GM13976 (cell line): ENCODE data around the gene IRAG1.

Experiments
- DNase-seq: peaks from one replicate; pipeline ENCODE4 v3.0.0; 2012; ENCODE audit warnings: low spot score
- CTCF ChIP-seq: IDR thresholded peaks from 2 replicates; pipeline ENCODE4 v1.5.1; 2012; ENCODE audit warnings: borderline replicate concordance, mild to moderate bottlenecking; ENCODE audit not compliant: insufficient read depth; ENCODE audit errors: extremely low read depth, missing control alignments, control extremely low read depth
- in situ Hi-C: fragments of 300-500 bp; cut with MboI; formaldehyde crosslinking; loops from one replicate; pipeline ENCODE4 v1.12.0; 2022; ENCODE audit warnings: low sequenced_read_pairs, mixed read lengths, inconsistent platforms; ENCODE audit not compliant: unreplicated experiment

IRAG1 gene

GRCh38 chr11:10720881-10721376 lies 27.4 kb upstream of the IRAG1 start:
- in situ Hi-C loops: no loop called here
- no peak for TF ChIP-seq CTCF
- DNase-seq: no peak

- TF ChIP-seq CTCF: no peak
- no peak for DNase-seq
- in situ Hi-C loops: no loop called here
These were observed 26.1 kb upstream of the IRAG1 start for GRCh38 chr11:10719616-10720015.

GRCh38 chr11:10716543-10717259 lies 23.1 kb upstream of the IRAG1 start:
- no peak for DNase-seq
- no peak for TF ChIP-seq CTCF
- in situ Hi-C loops: no loop called here

- no peak for DNase-seq
- in situ Hi-C loops: no loop called here
- TF ChIP-seq CTCF: no peak
These were observed 22.6 kb upstream of the IRAG1 start for GRCh38 chr11:10716122-10716521.

GRCh38 chr11:10715571-10715970 lies 22.0 kb upstream of the IRAG1 start:
- TF ChIP-seq CTCF: no peak
- no peak for DNase-seq
- in situ Hi-C loops: no loop called here

- no peak for DNase-seq
- in situ Hi-C loops: no loop called here
- no peak for TF ChIP-seq CTCF
These were observed 15.9 kb upstream of the IRAG1 start for GRCh38 chr11:10709299-10710086.
